B cell (primary cell): ENCODE results near the gene FBXO27.
"Not testable (repeated sequence)": the region's sequence is repeated elsewhere in the genome, so short reads cannot be mapped to it uniquely, and the experiment has no call there.

ENCODE experiments used
- CTCF ChIP-seq: fragments of 200-600 bp; IDR thresholded peaks from one replicate; pipeline ENCODE4 v1.8.0; 2022; ENCODE audit warnings: antibody characterized with exemption, mild to moderate bottlenecking
- EZH2 ChIP-seq: IDR thresholded peaks from 2 replicates; pipeline ENCODE4 v1.6.1; 2012; ENCODE audit warnings: borderline replicate concordance, low read depth, mild to moderate bottlenecking, moderate library complexity, low read length; ENCODE audit not compliant: insufficient read depth, poor library complexity, severe bottlenecking

GRCh38 chr19:38987745-38988144 lies 44.6 kb downstream of the FBXO27 start:
- TF ChIP-seq CTCF, EZH2: not testable (repeated sequence)
